GM12878 (cell line): ENCODE measurements around the gene MAP4K2. TPM values are rescaled to one million over a fixed set of nuclear protein-coding genes. Genes with fewer than 3 reads are reported as not detected.
A peak's percentile ranks its signal among the peaks of the same experiment; 100 is the strongest.

Experiments used
- BACH1 ChIP-seq: fragments of 450-650 bp; IDR thresholded peaks from 2 replicates; pipeline ENCODE4 v1.6.1; 2017; ENCODE audit warnings: mild to moderate bottlenecking, borderline replicate concordance
- BCL11A ChIP-seq: IDR thresholded peaks from 2 replicates; pipeline ENCODE4 v1.6.1; 2011; ENCODE audit warnings: low read depth, low read length
- EGR1 ChIP-seq, 2 experiments: IDR thresholded peaks; 1 replicate in 1 of 2; 2 replicates in 1 of 2; pipeline ENCODE4 v1.6.1; 2011 to 2012; ENCODE audit warnings: low read depth in 2 of 2, low read length in 2 of 2, borderline replicate concordance in 1 of 2, mild to moderate bottlenecking in 1 of 2, moderate library complexity in 1 of 2
- HDGF ChIP-seq: fragments of 450-650 bp; IDR thresholded peaks from 2 replicates; pipeline ENCODE4 v1.6.1; 2016; ENCODE audit warnings: antibody characterized with exemption
- IKZF2 ChIP-seq, 2 experiments: fragments of 450-650 bp; IDR thresholded peaks; 2 replicates each; pipeline ENCODE4 v1.6.1; 2017; ENCODE audit warnings: mild to moderate bottlenecking in 2 of 2, moderate library complexity in 2 of 2
- LARP7 ChIP-seq: fragments of 450-650 bp; IDR thresholded peaks from 2 replicates; pipeline ENCODE4 v1.6.1; 2017; ENCODE audit warnings: mild to moderate bottlenecking
- MLLT1 ChIP-seq: fragments of 450-650 bp; IDR thresholded peaks from 2 replicates; pipeline ENCODE4 v1.6.1; 2016; ENCODE audit warnings: mild to moderate bottlenecking
- NBN ChIP-seq: fragments of 450-650 bp; IDR thresholded peaks from 2 replicates; pipeline ENCODE4 v1.6.1; 2016
- POLR2AphosphoS5 ChIP-seq: IDR thresholded peaks from 2 replicates; pipeline ENCODE4 v1.6.1; 2011; ENCODE audit warnings: mild to moderate bottlenecking, low read length, inconsistent platforms
- TAF1 ChIP-seq: IDR thresholded peaks from 2 replicates; pipeline ENCODE4 v1.6.1; 2011; ENCODE audit warnings: mild to moderate bottlenecking, low read depth, low read length, borderline replicate concordance
- WRNIP1 ChIP-seq: IDR thresholded peaks from 2 replicates; pipeline ENCODE4 v1.6.1; 2011; ENCODE audit warnings: low read depth, low read length, improper control_type of control experiment, borderline replicate concordance
- polyA plus RNA-seq, 11 experiments: library from polyadenylated mRNA; depleted of rRNA in 4 of 11; unstranded in 6 of 11; stranded (reverse) in 5 of 11; fragments of >200 nt; fragmentation: Nextera tagmentation in 4 of 11; fragmentation: Illumina TruSeq in 1 of 11; extraction: Ambion mirVana in 4 of 11; extraction: Trizol in 1 of 11; gene quantifications; 1 replicate in 1 of 11; 2 replicates in 10 of 11; pipeline versions ENCODE4 v1.2.1 to v1.2.3, GENCODE V29; 2011 to 2016; ENCODE audit warnings: inconsistent platforms in 2 of 11, missing spikeins in 2 of 11, low read depth in 1 of 11
- total RNA-seq, 4 experiments: library from RNA; depleted of rRNA in 3 of 4; stranded (reverse); fragments of >200 nt in 3 of 4; fragmentation: Illumina TruSeq in 1 of 4; extraction: Trizol in 1 of 4; gene quantifications; 2 replicates each; pipeline versions ENCODE4 v1.2.1 to v1.2.3, GENCODE V29; 2013 to 2021

The MAP4K2 gene
- total and polyA plus RNA-seq, 10 of the 15 experiments (the other 5 are each of a cell fraction or from before 2014, with no cell fraction given) = 0.98 to 78.1 (median 48.9) TPM

- TF ChIP-seq BACH1 (peak; percentile 24; the same call in 1 of the 2 replicates), TAF1 (peak; percentile 51; the same call in 1 of the 2 replicates), IKZF2 (IDR thresholded peaks at IDR 0.05) (no peak), EGR1 (IDR thresholded peaks at IDR 0.05; ENCODE audit: borderline replicate concordance in 1 of 2, low read depth in 2 of 2, low read length in 2 of 2) (peak in 1 of 2 experiments; percentile 72; a peak in 2 of 3 replicates), HDGF (peak; percentile 85; the same call in 1 of the 2 replicates), NBN (0 out of 2 replicates have a peak, but pooled peaks have one; percentile 20), WRNIP1 (0 out of 2 replicates have a peak, but pooled peaks have one; percentile 79), BCL11A (0 out of 2 replicates have a peak, but pooled peaks have one; percentile 11), MLLT1 (peak; percentile 50; the same call in 1 of the 2 replicates), POLR2AphosphoS5 (peak; percentile 80), LARP7 (peak; percentile 44; the same call in 1 of the 2 replicates)
These were observed 25.4 kb downstream of the MAP4K2 start (continued) for GRCh38 chr11:64777449-64778222.
